C4-2B (cell line): ENCODE measurements around the gene EFNA2.

Experiments used
- ZFX ChIP-seq: fragments of 450-650 bp; IDR thresholded peaks from 2 replicates; pipeline ENCODE4 v1.6.1; 2017
- TF ChIP-seq, protein P1 (sequence below): fragments of 450-650 bp; conservative IDR thresholded peaks from 2 replicates; pipeline ENCODE4 v1.5.1; 2017; ENCODE audit warnings: mild to moderate bottlenecking

GRCh38 chr19:1327125-1327524 lies 41.5 kb downstream of the EFNA2 start:
- TF ChIP-seq, protein P1, sequence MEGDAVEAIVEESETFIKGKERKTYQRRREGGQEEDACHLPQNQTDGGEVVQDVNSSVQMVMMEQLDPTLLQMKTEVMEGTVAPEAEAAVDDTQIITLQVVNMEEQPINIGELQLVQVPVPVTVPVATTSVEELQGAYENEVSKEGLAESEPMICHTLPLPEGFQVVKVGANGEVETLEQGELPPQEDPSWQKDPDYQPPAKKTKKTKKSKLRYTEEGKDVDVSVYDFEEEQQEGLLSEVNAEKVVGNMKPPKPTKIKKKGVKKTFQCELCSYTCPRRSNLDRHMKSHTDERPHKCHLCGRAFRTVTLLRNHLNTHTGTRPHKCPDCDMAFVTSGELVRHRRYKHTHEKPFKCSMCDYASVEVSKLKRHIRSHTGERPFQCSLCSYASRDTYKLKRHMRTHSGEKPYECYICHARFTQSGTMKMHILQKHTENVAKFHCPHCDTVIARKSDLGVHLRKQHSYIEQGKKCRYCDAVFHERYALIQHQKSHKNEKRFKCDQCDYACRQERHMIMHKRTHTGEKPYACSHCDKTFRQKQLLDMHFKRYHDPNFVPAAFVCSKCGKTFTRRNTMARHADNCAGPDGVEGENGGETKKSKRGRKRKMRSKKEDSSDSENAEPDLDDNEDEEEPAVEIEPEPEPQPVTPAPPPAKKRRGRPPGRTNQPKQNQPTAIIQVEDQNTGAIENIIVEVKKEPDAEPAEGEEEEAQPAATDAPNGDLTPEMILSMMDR, result no peak
- no peak for TF ChIP-seq ZFX
